NCI-H510A (cell line): Measurements from ENCODE around the gene DDX54.
"Not testable (repeated sequence)": the region's sequence is repeated elsewhere in the genome, so short reads cannot be mapped to it uniquely, and the experiment has no call there.

Experiments
- DNase-seq: peaks from one replicate; lab custom pipeline; 2025; lab: John Stamatoyannopoulos, UW

The DDX54 gene

DNA sequence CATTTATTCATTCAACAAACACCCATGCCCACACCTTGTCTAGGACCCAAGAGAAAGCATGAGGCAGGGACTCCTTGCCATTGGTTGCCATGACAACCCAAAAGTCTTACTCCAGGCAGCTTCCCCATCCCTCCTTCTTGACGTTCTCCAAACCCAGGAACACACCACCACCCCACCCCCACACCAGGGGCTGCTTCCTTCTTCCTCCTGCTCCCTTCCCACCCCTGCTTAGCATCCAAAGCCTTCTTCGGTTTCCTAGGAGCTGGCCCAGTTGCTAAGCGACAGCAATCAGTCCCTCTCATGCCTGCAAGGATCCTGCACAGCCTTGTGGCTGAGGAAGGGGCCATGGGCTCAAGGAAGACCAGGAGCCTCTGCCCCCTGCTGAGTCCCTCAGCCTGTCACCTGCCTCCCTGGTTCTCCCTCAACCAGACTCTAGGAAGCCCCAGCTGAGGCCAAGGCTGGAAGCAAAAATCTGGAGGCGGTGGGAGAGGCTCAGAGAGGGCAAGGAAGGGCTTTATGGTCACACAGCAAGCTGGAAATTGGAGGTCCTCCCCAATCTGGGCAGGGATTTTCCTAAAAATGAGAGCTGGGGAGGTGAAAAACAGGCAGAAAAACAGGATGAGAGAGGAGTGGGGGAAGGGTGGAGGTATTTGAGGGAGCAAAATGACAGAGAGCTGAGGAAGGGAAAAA, 65.2 kb downstream of the DDX54 start:
- no peak for DNase-seq

DNA sequence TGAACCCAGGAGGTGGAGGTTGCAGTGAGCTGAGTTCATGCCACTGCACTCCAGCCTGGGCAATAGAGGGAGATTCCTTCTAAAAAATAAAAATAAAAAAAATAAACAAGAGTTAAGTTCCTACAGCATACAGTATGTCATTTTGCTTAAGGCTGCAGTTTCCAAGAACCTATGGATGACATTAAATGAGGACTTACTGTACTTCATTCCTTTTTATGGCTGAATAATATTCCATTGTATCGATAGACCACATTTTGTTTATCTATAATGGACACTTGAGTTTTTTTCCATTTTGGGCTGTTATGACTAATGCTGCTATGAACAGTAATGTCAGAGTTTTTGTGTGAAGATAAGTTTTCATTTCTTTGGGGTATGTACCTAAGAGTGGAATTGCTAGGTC, 67.1 kb downstream of the DDX54 start:
- no peak for DNase-seq

GRCh38 chr12:113117684-113118083, 67.6 kb downstream of the DDX54 start:
- not testable (repeated sequence) for DNase-seq

DNA sequence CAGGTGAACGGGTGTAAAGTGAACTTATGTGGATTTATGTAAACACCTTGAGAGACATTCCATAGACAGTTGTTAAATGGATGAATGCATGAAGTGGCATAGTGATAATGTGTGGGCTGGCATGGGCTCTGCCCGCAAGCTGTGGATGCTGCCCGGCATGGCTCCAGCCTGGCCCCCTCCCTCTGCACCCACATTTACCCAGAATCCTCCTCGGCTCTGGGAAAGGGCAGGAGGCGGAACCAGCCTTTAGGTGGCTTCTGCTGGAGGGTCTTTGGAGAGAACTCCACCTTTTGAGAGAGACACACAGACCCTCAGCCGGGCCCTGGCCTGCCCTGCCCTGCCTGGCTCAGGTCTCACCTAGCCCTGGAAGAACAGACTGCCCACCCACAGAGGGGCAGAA, 68.4 kb downstream of the DDX54 start:
- no peak for DNase-seq

DNA sequence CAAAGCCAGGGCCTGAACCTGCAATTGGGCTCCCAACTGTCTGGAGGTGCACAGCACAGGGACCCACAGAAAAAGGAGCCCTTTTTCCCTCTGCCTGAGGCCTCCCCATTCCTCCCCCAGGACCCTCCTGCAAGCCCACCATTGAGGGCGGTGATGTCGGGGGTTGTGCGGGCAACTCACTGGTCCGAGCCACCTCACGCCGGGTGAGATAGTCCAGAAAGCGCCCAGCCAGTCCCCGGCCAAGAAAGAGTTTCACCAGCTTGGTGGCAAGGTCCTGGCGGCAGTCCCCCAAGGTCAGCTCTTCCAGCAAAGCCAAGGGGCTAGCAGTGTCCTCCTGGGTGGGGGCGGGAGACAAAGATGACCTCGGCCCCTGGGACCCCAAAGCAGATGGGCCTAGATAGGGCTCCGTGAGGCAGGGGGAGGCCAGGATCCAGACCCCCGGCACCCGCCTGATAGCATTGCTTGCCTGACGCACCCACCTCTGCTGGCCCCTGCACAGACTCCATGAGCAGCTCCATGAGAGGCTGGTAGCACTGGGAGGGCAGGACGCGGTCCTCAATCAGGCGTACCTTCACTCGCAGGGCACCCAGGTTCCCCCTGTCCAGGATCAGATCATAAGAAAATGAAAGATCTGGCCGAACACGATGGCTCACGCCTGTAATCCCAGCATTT, 69.7 kb downstream of the DDX54 start:
- DNase-seq = no peak

DNA sequence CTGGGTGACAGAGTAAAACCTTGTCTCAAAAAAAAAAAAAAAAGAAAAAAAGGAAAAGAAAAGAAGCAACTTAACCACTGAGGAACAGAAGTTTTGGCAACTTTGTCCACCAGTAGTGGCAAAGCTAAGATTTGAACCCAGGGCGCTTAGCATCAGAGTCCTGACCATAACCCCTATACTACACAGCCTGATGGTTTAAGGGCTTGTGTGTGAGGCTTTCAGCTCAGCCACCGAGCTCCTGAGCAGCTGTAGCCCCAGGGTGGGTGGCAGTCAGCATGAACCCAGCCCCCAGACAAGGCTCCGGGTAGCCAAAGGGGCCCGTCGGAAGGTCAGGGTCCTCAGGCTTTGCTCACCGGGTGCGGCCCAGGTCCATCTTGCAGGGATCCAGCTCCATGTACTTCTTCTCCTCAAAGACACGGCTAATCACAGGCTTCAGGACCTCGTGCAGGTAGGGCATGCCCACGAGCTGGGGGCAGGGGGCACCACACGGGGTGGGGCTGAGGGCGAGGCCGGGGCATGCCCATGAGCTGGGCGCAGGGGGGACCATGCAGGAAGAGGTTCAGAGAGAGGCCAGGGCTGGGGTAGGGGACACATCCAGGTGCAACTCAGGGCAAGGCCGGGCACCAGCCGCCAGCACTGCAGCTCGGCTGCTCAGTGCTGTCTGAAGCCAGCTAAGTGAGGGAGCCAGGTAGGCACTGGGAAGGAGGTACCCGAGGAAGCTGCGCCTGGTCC, 70.7 kb downstream of the DDX54 start:
- DNase-seq = no peak

DNA sequence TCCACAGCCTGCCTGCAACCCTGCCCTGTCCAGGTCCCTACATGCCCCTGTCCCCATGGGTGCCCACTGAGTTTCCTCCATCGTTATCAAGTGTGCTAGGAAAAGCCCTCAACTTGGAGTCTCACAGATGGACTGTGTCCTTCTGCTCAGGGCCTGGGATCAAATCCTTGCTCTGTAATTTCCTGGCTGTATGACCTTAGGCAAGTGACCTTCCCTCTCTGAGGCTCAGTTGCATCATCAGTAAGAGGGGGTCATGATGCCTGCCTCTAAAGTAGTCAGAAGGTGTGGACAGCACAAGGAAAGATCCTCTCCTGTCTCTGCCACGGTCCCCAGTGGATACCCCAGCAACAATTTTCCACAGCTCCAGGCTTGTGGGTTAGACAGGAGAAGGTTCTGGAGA, 71.9 kb downstream of the DDX54 start:
- DNase-seq = no peak

DNA sequence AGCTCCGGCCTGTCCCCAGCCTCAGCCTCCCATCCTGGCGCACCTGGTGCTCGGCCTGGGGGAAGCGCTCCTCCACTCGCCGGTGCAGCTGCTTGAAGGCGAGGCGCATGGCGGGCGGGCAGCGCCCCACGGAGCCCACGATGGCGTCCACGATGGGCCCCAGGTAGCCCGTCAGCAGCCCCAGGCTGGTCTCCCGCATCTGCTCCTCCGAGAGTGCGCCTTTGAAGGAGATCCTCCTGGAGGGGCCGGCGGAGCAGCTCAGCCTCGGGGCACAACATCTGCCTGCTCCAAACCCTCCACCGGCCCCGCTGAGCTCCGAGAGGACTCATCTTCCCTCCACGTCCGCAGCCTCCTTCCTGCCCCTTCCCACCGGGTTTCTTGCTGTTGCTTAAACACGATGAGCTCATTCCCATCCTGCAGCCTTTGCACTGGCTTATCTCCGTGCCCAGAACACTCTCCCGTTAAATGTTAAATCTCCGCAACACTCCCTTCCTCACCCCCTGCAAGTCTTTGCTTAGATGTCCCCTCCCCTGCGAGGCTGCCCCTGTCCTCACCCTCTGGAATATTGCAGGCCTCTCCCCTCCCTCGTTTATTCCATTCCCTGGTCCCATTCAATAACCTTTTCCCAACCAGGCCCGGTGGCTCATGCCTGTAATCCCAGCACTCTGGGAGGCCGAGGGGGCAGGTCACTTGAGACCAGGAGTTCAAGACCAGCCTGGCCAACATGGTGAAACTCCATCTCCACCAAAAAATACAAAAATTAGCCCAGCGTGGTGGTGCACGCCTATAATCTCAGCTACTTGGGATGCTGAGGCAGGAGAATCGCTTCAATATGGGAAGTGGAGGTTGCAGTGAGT, 73.0 kb downstream of the DDX54 start:
- no peak for DNase-seq

DNA sequence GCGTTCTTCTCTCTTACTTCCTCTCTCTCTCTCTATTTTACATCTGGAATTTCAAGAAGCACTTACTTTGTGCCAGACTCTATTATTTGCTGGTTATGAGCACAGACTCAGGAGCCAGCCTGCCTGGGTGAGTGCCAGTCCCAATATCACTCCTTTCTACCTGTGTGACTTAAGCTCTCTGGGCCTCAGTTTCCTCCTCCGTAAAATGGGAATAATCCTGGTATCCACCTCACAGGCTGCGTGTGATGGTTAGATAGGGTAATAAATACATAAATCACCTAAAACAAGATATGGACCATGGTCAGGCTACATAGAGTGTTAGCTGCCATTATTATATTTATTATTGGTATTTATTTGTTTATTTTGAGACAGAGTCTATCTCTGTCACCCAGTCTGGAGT, 74.0 kb downstream of the DDX54 start:
- DNase-seq = no peak

DNA sequence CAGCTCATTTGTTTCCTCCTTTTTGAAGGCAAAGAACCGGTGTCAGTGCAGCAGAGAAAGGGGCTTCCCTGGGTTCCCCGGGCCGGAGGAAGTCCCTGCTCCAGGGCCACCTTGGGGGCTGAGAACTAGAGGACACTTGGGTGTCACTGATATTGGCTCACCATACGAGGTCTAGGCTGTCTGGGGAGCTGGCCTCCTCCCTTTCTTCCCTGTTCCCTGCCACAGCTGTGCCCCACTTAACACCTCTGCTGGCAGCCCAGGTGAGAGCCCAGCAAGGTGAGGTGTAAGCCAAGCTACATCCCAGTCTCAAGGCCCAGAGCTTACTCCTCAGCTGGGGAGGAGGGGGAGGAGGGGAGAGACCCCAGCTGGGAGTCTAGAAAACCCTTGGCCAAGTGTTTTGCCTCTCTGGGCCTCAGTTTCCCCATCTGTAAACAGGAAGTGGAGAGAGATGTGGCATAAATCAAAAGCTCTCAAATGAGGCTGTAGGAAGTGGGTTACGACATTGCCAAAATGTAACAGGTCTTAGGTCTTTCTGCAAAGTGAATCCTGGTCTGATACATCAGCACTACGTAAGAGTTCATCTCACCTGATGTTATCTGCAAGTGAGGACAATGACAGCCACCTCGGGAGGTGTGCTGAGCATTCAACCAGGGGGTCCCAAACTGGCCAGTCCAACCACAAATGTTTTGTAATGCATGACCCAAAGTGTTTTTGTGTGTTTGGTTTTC, 75.2 kb downstream of the DDX54 start:
- no peak for DNase-seq

- DNase-seq = no peak
These were observed 75.9 kb downstream of the DDX54 start for GRCh38 chr12:113109360-113109759.

GRCh38 chr12:113108308-113108707, 77.0 kb downstream of the DDX54 start:
- DNase-seq = no peak
